ENCODE results near the gene SLC34A3.

GRCh38 chr9:137231372-137232039 is 805 bp downstream of the SLC34A3 start:
- TF ChIP-seq CTCF (IDR thresholded peaks at IDR 0.05): no peak
- TF ChIP-seq POLR2A (IDR thresholded peaks at IDR 0.05): no peak

Data from thyroid gland (tissue), 4 donors.